Thyroid gland (tissue), 4 donors: ENCODE results near the gene UBE2O.

ENCODE experiments used
- CTCF ChIP-seq, 6 experiments: fragments of 200-600 bp in 3 of 6; fragments of 450-650 bp in 3 of 6; sonication (generic) in 3 of 6; IDR thresholded peaks; one replicate each; pipeline ENCODE4 v1.5.1; 2016 to 2019; ENCODE audit warnings: antibody characterized with exemption in 6 of 6, mild to moderate bottlenecking in 2 of 6, inconsistent platforms in 1 of 6, moderate library complexity in 1 of 6
- POLR2A ChIP-seq, 2 donors: fragments of 450-650 bp; IDR thresholded peaks; one replicate each; pipeline ENCODE4 v1.6.1; 2017; ENCODE audit warnings: antibody characterized with exemption in 2 of 2, mild to moderate bottlenecking in 2 of 2, moderate library complexity in 1 of 2

GRCh38 chr17:76360461-76360860 is 92.5 kb downstream of the UBE2O start:
- no peak for TF ChIP-seq CTCF (IDR thresholded peaks at IDR 0.05)
- TF ChIP-seq POLR2A (IDR thresholded peaks at IDR 0.05): no peak
